Cardiac muscle cell (in vitro differentiated cells and primary cell): ENCODE data around the gene RGS10. TPM values are rescaled to one million over a fixed set of nuclear protein-coding genes. Genes with fewer than 3 reads are reported as not detected.

Experiments used
- DNase-seq, 2 donors: peaks; one replicate each; pipeline versions ENCODE4 v3.0.0 to v3.0.0-alpha.2; 2010 to 2017; ENCODE audit warnings: low read depth in 1 of 2, low spot score in 1 of 2
- H3K27ac ChIP-seq: fragments of 200-600 bp; sonication (generic); 2 replicates; pipeline ENCODE4 v1.5.1; 2016
- H3K27me3 ChIP-seq: fragments of 200-600 bp; sonication (generic); 2 replicates; pipeline ENCODE4 v1.6.0; 2016; ENCODE audit warnings: control low read depth
- H3K36me3 ChIP-seq: fragments of 200-600 bp; sonication (generic); 2 replicates; pipeline ENCODE4 v1.5.1; 2016; ENCODE audit warnings: control low read depth
- H3K4me1 ChIP-seq: fragments of 200-600 bp; sonication (generic); 2 replicates; pipeline ENCODE4 v1.8.1; 2017; ENCODE audit warnings: low read depth, mild to moderate bottlenecking, mixed run types
- H3K4me3 ChIP-seq: fragments of 200-600 bp; sonication (generic); 2 replicates; pipeline ENCODE4 v1.5.1; 2016; ENCODE audit warnings: mild to moderate bottlenecking
- H3K9me3 ChIP-seq: fragments of 200-600 bp; sonication (generic); 2 replicates; pipeline ENCODE4 v1.5.1; 2017; ENCODE audit warnings: low read depth, mild to moderate bottlenecking, control low read depth
- polyA plus RNA-seq: library from polyadenylated mRNA; unstranded; fragments of >200 nt; fragmentation: Nextera tagmentation; extraction: Ambion mirVana; gene quantifications from 2 replicates; pipeline ENCODE4 v1.2.1, GENCODE V29; 2016
- total RNA-seq: library from RNA; depleted of rRNA; stranded (reverse); fragments of >200 nt; gene quantifications from 2 replicates; pipeline ENCODE4 v1.2.3, GENCODE V29; 2016
- TF ChIP-seq, protein P1 (sequence below): IDR thresholded peaks from 2 replicates; pipeline ENCODE4 v1.5.1; 2012; ENCODE audit warnings: low read depth, mild to moderate bottlenecking, low read length

RGS10 gene
- total and polyA plus RNA-seq, 2 experiments from 2014 or later: 0.73 to 1.6 TPM

DNA sequence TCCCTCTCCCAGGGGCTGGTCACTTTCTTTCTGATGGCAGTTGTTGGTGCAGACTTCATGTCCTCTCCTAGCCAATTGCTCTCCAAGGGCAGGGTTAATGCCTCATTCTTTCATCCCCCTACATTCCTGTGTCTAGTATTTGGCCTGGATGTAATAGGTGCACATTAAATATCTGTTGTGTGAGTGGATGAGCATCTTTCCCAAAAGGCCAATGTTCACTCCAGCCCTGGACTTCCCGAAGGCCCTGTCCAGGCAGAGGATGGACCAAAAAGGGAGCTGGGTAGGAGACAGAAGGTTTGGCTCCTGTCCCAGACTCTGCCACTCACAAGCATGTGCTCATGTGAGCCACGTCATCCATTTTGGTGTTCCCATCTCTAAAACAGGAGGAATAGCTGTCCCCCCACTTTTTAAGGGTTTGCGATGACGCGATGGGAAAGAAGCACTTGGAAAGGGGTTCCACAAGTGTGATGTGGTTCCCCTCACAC lies 47.5 kb downstream of the RGS10 start:
- Histone ChIP-seq H3K27me3 (no peaks in the 10 kb centered on the region), H3K36me3 (no peaks in the 10 kb centered on the region), H3K4me1 (no peaks in the 10 kb centered on the region), H3K4me3 (no peak overlapping the region), H3K9me3 (no peaks in the 10 kb centered on the region), H3K27ac (no peak overlapping the region)
- TF ChIP-seq, protein P1, sequence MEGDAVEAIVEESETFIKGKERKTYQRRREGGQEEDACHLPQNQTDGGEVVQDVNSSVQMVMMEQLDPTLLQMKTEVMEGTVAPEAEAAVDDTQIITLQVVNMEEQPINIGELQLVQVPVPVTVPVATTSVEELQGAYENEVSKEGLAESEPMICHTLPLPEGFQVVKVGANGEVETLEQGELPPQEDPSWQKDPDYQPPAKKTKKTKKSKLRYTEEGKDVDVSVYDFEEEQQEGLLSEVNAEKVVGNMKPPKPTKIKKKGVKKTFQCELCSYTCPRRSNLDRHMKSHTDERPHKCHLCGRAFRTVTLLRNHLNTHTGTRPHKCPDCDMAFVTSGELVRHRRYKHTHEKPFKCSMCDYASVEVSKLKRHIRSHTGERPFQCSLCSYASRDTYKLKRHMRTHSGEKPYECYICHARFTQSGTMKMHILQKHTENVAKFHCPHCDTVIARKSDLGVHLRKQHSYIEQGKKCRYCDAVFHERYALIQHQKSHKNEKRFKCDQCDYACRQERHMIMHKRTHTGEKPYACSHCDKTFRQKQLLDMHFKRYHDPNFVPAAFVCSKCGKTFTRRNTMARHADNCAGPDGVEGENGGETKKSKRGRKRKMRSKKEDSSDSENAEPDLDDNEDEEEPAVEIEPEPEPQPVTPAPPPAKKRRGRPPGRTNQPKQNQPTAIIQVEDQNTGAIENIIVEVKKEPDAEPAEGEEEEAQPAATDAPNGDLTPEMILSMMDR: no peak
- DNase-seq: peak in 1 of 2 donors; percentile 18

DNA sequence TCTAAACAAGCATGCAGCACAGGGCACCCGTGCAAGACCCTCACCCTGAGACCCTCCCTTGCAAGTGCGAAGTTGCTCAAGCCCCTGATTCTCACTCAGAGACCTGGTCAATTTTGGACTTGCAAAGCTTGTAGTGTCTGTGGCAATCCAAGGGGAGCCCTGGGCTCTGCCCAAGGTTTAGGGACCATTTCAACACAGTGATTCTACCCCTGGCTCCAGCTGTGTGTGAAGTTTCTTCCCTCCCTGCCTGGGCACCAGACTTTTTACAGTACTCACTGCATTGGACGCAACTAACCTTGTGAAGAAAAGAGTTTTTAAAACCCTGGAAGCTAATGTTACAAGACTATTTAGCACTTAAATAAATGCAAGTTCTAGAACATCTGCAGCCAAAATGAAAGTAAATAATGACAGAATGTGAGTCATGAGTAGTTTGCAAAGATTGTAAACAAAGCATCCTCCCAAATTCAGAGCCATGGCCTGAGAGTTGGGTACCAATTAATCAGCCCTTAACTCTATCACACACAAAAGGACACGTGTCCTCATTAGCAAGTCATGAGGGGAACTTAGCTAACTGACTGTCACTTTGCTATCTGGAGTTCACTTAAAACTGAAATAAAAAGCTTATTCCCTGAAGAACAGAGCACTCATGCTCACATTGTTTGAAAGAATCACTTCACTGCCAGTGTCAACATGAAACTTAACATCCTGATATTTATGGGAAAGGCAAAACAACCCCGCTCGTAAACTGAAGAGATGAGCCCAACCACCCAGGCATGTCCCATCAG lies 48.1 kb downstream of the RGS10 start:
- no peaks in the 10 kb centered on the region for H3K36me3 ChIP-seq
- DNase-seq: no peak
- H3K27ac ChIP-seq: no peak overlapping the region
- no peak overlapping the region for H3K4me3 ChIP-seq
- TF ChIP-seq, protein P1: no peak
- no peaks in the 10 kb centered on the region for H3K27me3 ChIP-seq
- H3K4me1 ChIP-seq: no peaks in the 10 kb centered on the region
- H3K9me3 ChIP-seq: no peaks in the 10 kb centered on the region

DNA sequence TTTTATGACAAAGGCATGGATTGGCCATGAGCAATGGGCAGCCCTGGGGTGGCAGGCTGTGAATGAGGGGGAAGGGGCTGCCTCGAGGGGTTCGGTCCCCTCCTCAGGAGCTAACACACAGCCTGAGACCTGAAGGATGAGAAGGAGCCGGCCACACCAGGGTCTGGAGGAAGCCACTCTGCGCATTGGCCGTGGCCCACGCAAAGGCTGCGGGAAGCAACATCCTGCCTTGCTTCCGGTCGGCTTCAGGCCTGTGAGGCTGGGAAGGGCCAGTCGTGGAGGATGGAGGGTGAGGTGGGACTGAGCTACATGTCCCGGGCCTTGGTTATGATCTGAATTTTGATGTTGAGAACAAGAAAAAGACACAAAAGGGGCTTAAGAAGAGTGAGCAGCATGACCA lies 49.4 kb downstream of the RGS10 start:
- H3K27me3 ChIP-seq: no peaks in the 10 kb centered on the region
- H3K4me1 ChIP-seq: no peaks in the 10 kb centered on the region
- H3K9me3 ChIP-seq: no peaks in the 10 kb centered on the region
- DNase-seq: no peak
- no peak overlapping the region for H3K27ac ChIP-seq
- H3K36me3 ChIP-seq: no peaks in the 10 kb centered on the region
- TF ChIP-seq, protein P1: no peak
- H3K4me3 ChIP-seq: no peak overlapping the region

DNA sequence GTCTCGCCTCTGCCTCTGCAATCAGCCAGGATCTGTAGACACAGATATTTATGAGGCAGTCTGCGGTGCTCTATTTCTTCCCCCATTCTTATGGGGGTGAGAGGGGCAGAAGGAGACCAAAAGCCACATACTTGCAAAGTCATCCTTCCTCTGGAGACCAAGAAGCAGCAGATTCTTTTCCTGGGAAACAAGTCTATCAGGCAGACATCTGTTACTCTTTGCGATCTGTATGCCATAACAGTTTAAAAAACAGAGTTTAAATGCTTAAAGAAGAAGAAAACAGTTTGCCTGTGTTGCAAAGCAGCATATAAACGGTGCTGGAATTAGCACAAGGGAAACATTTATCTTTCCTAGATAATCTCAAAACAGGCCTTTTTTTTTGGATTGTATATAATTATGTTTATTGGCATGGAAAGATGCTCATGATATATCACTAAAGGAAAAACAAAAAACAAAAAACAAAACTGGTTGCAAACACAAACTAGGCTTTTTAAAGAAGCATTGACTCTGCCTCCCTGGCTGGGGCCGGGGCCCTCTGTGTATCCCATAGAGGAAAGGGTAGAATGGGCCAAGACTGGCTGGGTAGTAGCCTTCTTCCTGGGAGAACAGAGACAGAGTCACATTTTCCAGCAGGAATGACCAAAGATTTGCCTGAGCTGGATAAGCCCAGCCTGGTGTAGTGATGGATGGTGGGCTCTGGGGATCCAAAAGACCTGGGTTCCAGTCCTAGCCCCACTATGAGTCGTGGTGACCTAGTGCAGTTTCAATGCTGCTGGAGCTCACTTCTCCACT lies 50.4 kb downstream of the RGS10 start:
- H3K36me3 ChIP-seq: no peaks in the 10 kb centered on the region
- TF ChIP-seq, protein P1: no peak
- no peaks in the 10 kb centered on the region for H3K9me3 ChIP-seq
- no peaks in the 10 kb centered on the region for H3K4me1 ChIP-seq
- no peaks in the 10 kb centered on the region for H3K27me3 ChIP-seq
- no peak overlapping the region for H3K27ac ChIP-seq
- no peak for DNase-seq
- no peak overlapping the region for H3K4me3 ChIP-seq

DNA sequence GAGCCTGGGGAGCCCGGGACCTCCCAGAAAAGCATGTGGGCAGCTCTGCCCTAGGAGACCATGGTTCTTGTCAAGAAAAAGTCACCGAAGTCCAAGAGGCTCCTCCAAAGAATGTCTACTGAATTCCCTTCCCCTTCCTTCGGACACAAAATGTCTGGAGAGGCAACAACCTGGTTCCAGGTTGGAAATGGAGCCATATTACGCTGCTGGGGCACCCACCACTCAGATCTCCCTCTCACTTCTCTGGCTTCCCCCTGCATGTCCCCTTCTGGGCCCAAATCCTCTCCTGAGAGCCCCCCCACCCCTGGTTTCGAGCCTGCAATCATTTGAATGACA lies 52.6 kb downstream of the RGS10 start:
- no peak for DNase-seq
- H3K27me3 ChIP-seq: no peaks in the 10 kb centered on the region
- H3K4me3 ChIP-seq: no peak overlapping the region
- no peaks in the 10 kb centered on the region for H3K4me1 ChIP-seq
- no peaks in the 10 kb centered on the region for H3K9me3 ChIP-seq
- TF ChIP-seq, protein P1: no peak
- H3K36me3 ChIP-seq: no peaks in the 10 kb centered on the region
- no peak overlapping the region for H3K27ac ChIP-seq
